Measurements from ENCODE around the gene STRBP. TPM values are rescaled to one million over a fixed set of nuclear protein-coding genes. Genes with fewer than 3 reads are reported as not detected.
A peak's percentile ranks its signal among the peaks of the same experiment; 100 is the strongest.

The STRBP gene
- 2.5 and 3.9 TPM in 2 replicates for total RNA-seq (2012; rRNA removed)
- 1.6 and 2.1 TPM in 2 replicates for polyA plus RNA-seq (2012; rRNA removed)
- 0.33 and 0.57 TPM in 2 replicates for polyA plus RNA-seq (2012; cell fraction: cytosol; rRNA removed)
- 0.13 and 1.5 TPM in 2 replicates for polyA plus RNA-seq (2012; cell fraction: nucleus; rRNA removed; ENCODE audit: low replicate concordance)
- Bru-seq, nascent RNA, result percentile 44 among the genes with signal in this experiment
- percentile 45 among the genes with signal in this experiment for BruChase-seq, experiment 1, labeled RNA remaining after a 6-hour chase
- BruChase-seq, experiment 2, labeled RNA remaining after a 2-hour chase, result percentile 44 among the genes with signal in this experiment
- long read RNA-seq, partial matches to known transcripts, result 0 of 9 reads
- long read RNA-seq, other reads (novel, unspliced or antisense), result 8 of 9 reads

DNA sequence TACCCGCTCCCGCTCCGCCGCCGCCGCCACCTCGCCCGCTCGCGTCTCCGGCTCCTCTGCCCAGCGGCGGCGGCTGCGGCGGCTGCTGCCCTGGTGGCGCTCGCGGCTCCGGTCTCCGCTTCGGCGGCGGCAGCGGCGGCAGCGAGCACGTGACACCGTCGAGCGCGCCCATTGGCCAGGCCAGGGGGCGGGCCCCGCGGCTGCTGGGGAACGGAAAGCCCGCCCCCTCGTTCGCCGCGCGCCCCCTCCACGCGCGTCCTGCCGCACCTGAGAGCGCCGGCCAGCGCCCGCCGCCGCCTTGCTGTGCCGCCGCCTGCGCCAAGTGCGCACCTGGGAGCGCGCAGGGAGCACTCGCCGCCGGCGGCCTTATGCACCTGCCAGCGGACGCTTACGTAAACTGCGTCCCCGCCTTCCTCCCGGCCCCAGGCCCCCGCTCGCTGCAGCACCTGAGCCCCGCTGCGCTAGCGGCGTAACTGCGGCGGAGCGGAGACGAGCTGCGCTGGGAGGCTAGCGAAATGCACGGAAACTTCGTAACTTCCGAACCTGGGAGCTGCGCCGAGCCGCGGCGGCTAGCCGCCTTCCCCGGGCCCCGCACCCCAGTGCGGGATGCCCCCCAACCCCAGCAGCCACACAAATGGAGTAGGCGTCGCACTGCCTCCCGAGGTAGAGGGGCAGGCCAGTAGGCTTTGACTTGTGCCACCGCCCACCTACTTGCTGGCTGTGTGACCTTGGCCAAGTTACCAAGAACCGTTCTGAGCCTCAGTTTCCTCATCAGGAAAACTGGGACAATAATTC is at the start of gene STRBP:
STRBP (minus strand) TSS at position 122 of the 795 bp plus-strand sequence. CDS start 84,452 bp downstream, outside the sequence.
- no peaks in the 10 kb centered on the region for H3K36me3 ChIP-seq (ENCODE audit: control insufficient read depth, insufficient read depth, low read length)
- no peak within 1 kb of the TSS for H2BK120ac ChIP-seq (ENCODE audit: low read depth, low read length)
- no peak within 1 kb of the TSS for H4K91ac ChIP-seq (ENCODE audit: insufficient read depth, low read depth, low read length)
- H3K27ac ChIP-seq (ENCODE audit: insufficient read depth, low read length), result no peak within 1 kb of the TSS
- H3K14ac ChIP-seq (replicated peaks; ENCODE audit: low read depth, low read length), result no peak within 1 kb of the TSS
- H2BK5ac ChIP-seq (ENCODE audit: low read depth, low read length, poor library complexity, severe bottlenecking), result no peak within 1 kb of the TSS
- H4K20me1 ChIP-seq (ENCODE audit: insufficient read depth, low read length), result no peaks in the 10 kb centered on the region
- H4K5ac ChIP-seq (ENCODE audit: low read depth, low read length), result no peak within 1 kb of the TSS
- TF ChIP-seq, protein P1, sequence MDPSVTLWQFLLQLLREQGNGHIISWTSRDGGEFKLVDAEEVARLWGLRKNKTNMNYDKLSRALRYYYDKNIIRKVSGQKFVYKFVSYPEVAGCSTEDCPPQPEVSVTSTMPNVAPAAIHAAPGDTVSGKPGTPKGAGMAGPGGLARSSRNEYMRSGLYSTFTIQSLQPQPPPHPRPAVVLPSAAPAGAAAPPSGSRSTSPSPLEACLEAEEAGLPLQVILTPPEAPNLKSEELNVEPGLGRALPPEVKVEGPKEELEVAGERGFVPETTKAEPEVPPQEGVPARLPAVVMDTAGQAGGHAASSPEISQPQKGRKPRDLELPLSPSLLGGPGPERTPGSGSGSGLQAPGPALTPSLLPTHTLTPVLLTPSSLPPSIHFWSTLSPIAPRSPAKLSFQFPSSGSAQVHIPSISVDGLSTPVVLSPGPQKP (IDR thresholded peaks at IDR 0.05; ENCODE audit: borderline replicate concordance, low read depth, low read length), result no peak
- TF ChIP-seq, protein P2, sequence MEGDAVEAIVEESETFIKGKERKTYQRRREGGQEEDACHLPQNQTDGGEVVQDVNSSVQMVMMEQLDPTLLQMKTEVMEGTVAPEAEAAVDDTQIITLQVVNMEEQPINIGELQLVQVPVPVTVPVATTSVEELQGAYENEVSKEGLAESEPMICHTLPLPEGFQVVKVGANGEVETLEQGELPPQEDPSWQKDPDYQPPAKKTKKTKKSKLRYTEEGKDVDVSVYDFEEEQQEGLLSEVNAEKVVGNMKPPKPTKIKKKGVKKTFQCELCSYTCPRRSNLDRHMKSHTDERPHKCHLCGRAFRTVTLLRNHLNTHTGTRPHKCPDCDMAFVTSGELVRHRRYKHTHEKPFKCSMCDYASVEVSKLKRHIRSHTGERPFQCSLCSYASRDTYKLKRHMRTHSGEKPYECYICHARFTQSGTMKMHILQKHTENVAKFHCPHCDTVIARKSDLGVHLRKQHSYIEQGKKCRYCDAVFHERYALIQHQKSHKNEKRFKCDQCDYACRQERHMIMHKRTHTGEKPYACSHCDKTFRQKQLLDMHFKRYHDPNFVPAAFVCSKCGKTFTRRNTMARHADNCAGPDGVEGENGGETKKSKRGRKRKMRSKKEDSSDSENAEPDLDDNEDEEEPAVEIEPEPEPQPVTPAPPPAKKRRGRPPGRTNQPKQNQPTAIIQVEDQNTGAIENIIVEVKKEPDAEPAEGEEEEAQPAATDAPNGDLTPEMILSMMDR (conservative IDR thresholded peaks at IDR 0.05; ENCODE audit: low read depth, low read length), result 0 out of 2 replicates have a peak, but pooled peaks have one; percentile 9
- TF ChIP-seq, protein P3, sequence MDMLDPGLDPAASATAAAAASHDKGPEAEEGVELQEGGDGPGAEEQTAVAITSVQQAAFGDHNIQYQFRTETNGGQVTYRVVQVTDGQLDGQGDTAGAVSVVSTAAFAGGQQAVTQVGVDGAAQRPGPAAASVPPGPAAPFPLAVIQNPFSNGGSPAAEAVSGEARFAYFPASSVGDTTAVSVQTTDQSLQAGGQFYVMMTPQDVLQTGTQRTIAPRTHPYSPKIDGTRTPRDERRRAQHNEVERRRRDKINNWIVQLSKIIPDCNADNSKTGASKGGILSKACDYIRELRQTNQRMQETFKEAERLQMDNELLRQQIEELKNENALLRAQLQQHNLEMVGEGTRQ (IDR thresholded peaks at IDR 0.05; ENCODE audit: low read depth, low read length), result peak; percentile 93
- H3K9ac ChIP-seq (ENCODE audit: low read depth, low read length), result peak within 1 kb of the TSS; percentile 82
- WGBS, 2 experiments (ENCODE audit: extremely low coverage in 2 of 2, insufficient read length in 1 of 2), result 1% methylated on average over 63 of the region's 97 CpGs; no CpG with 5 or more reads in 1 of the 2 experiments
- in situ Hi-C loops (cut with MboI; ENCODE audit: low sequenced_read_pairs), result no loop called here
- no peak within 1 kb of the TSS for H3K56ac ChIP-seq (ENCODE audit: extremely low read depth, insufficient read depth, low read length)
- peaks cover 41% of the 10 kb centered on the region for H3K27me3 ChIP-seq (ENCODE audit: control insufficient read depth, insufficient read depth, low read length)
- CTCF ChIA-PET, result no interaction called here
- H3K79me1 ChIP-seq (ENCODE audit: low read depth in 1 of 2, low read length in 2 of 2), result no peaks in the 10 kb centered on the region
- peak within 1 kb of the TSS; percentile 27; the same call in 1 of the 2 replicates for H3K23ac ChIP-seq (ENCODE audit: low read depth, low read length)
- peak within 1 kb of the TSS; percentile 100 for H3K4me3 ChIP-seq (ENCODE audit: insufficient read depth, low read depth, low read length)
- H2BK20ac ChIP-seq (ENCODE audit: low read depth, low read length), result no peak within 1 kb of the TSS
- intact Hi-C loops (cut with micrococcal nuclease), result loop anchor here (5.0 kb wide), 1 partner anchor 69 kb away; no protein-coding TSS in a partner anchor
- no peak within 1 kb of the TSS; the same call in 1 of the 2 replicates for H3K4ac ChIP-seq (ENCODE audit: low read depth, low read length)
- H2AK5ac ChIP-seq (ENCODE audit: low read depth, low read length), result no peak within 1 kb of the TSS
- H4K8ac ChIP-seq (ENCODE audit: low read depth in 2 of 2, low read length in 2 of 2), result no peak within 1 kb of the TSS
- dilution Hi-C loops (cut with HindIII; ENCODE audit: low sequenced_read_pairs, unreplicated experiment), result no loop called here
- POLR2A ChIA-PET (ENCODE audit: unreplicated experiment), result no interaction called here
- BruUV-seq (replicated peaks), result no TSS peak
- peak within 1 kb of the TSS; percentile 99 for H2AFZ ChIP-seq (replicated peaks; ENCODE audit: low read length, poor library complexity)
- H3K9me3 ChIP-seq (ENCODE audit: control insufficient read depth, insufficient read depth, low read length), result no peaks in the 10 kb centered on the region
- peak within 1 kb of the TSS; percentile 97 for H3K4me2 ChIP-seq (ENCODE audit: low read depth, low read length)
- peaks cover 4% of the 10 kb centered on the region; the same call in 1 of the 2 replicates for H3K4me1 ChIP-seq (ENCODE audit: control insufficient read depth, insufficient read depth, low read length)
- no peak within 1 kb of the TSS for H3K18ac ChIP-seq (ENCODE audit: low read depth, low read length)
- ATAC-seq (ENCODE audit: low read depth), result peak; percentile 98
- DNase-seq, result peak; percentile 61
- H2BK15ac ChIP-seq (ENCODE audit: low read depth, low read length), result no peak within 1 kb of the TSS
- H2AK9ac ChIP-seq (replicated peaks; ENCODE audit: low read depth, low read length, poor library complexity), result peak within 1 kb of the TSS; percentile 72
- H3K9me1 ChIP-seq (ENCODE audit: insufficient read depth, low read length), result no peaks in the 10 kb centered on the region; the same call in 1 of the 2 replicates

Measured in IMR-90 (cell line).